Measurements from ENCODE around the gene PRSS50. TPM values are rescaled to one million over a fixed set of nuclear protein-coding genes. Genes with fewer than 3 reads are reported as not detected.
A peak's percentile ranks its signal among the peaks of the same experiment; 100 is the strongest.

PRSS50 gene
- total RNA-seq, 4 donors from 2014 or later: 0.13 to 0.52 TPM; not detected in 2

DNA sequence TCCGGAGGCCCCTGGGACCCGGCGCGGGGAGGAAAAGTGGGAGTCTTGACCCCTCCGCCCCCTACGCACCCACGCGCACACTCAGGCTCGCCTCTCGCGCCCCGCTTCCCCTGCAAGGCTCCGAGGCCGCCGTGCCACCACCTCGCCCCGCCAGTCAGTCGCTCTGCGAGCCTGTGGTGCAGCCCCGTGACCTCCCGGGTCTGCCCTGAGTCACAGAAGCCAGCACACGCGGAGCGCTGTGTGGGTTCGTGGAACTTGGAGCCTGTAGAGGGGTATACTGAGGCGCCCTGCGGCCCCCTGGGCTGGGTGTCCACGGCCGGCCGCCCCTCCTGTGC, 23.8 kb downstream of the PRSS50 start:
- intact Hi-C loops (cut with DNase I; ENCODE audit: low total_unique reads): no loop called here
- TF ChIP-seq CTCF (IDR thresholded peaks at IDR 0.05): no peak
- TF ChIP-seq POLR2A (IDR thresholded peaks at IDR 0.05): no peak
- WGBS, 2 donors: 5 to 13% methylated on average over 13 to 14 of the region's 30 CpGs
- peak in 1 of 2 donors; percentile 91 for DNase-seq (ENCODE audit: low spot score in 2 of 2)
- H3K4me3 ChIP-seq (ENCODE audit: low read depth, poor library complexity, severe bottlenecking): peak overlapping the region; percentile 28

DNA sequence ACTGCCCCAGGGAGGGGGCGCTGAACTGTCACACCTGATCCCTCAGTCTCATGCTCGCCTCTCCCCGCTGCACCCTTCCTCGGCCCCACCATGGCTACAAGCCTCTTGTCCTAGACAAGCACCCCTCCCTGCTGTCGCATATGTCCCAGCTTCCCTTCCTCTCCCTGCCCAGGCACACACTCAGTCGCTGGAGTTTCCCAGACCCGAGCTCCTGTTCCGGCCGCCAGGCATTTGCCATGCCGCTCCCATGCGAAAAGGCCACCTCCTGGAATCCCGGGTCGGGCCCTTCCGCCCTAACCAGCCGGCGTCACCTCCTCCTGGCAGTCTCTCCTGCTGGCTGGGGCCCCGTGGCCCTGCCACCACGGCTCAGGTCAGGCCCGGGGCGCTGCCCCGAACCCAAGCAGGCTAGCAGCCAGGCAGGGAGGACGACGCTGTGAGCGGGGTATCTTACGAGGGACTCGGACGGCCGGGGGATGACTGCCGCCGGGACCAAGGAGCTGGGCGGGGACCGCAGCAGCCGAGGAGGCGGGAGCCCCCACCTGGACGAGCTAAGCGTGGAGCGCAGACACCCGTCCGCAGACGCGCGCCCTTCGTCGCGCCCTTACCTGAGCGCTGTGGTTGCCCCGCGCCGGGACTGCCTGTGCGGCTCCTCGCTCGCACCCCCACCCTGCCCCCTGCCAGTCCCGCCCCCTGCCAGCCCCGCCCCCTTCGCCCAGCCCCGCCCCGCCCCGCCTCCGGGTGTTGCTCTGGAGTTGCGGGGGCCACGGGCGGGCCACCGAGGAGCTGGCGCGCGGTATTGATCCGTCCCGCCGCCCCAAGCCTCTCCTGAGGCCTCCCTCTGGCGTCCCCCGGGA, 24.4 kb downstream of the PRSS50 start, which contains the start of gene ALS2CL:
TSS of gene ALS2CL (minus strand) at position 642 of the 854 bp plus-strand sequence. CDS start 4,239 bp downstream, outside the sequence.
- peak; percentile 39 to 92 for DNase-seq (ENCODE audit: low spot score in 2 of 2)
- H3K4me3 ChIP-seq (ENCODE audit: low read depth, poor library complexity, severe bottlenecking): peak within 1 kb of the TSS; percentile 28
- 1 to 4% methylated on average over 13 to 15 of the region's 71 CpGs for WGBS, 2 donors
- intact Hi-C loops (cut with DNase I; ENCODE audit: low total_unique reads): no loop called here
- TF ChIP-seq POLR2A (IDR thresholded peaks at IDR 0.05): no peak
- TF ChIP-seq CTCF (IDR thresholded peaks at IDR 0.05): no peak

GRCh38 chr3:46692566-46692990, 25.1 kb downstream of the PRSS50 start:
- DNase-seq (ENCODE audit: low spot score in 2 of 2): peak; percentile 62 to 90
- 29 to 54% methylated on average over 10 to 11 of the region's 11 CpGs for WGBS, 2 donors
- peak overlapping the region; percentile 28 for H3K4me3 ChIP-seq (ENCODE audit: low read depth, poor library complexity, severe bottlenecking)
- intact Hi-C loops (cut with DNase I; ENCODE audit: low total_unique reads): no loop called here
- TF ChIP-seq CTCF (IDR thresholded peaks at IDR 0.05) (no peak), POLR2A (IDR thresholded peaks at IDR 0.05) (no peak)

GRCh38 chr3:46690798-46691197, 26.9 kb downstream of the PRSS50 start:
- DNase-seq (ENCODE audit: low spot score in 2 of 2): peak; percentile 54 to 90
- WGBS, 2 donors: 41 to 49% methylated on average over 5 of the region's 5 CpGs
- intact Hi-C loops (cut with DNase I; ENCODE audit: low total_unique reads): no loop called here
- TF ChIP-seq POLR2A (IDR thresholded peaks at IDR 0.05) (no peak), CTCF (IDR thresholded peaks at IDR 0.05) (no peak)
- H3K4me3 ChIP-seq (ENCODE audit: low read depth, poor library complexity, severe bottlenecking): no peak overlapping the region

DNA sequence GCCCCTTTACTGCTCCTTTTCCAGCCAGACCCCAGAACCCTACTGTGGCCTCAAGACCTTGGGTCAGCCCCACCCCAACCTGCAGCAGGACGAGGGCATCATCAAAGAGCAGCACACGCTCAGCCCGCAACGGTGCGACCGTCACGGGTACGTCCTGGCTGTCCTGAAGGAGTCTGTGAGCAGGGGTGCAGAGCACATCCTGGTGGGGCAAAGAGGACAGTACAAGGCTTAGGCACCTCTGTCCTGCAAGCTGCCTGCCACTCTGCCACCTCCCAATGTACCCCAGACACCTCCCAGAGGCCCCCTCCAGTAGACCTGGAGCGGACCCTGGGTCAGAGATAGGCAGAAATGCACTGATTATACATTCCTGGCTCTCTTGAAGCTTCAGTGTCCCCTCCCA, 32.2 kb downstream of the PRSS50 start:
- 88 to 92% methylated on average over 9 of the region's 9 CpGs for WGBS, 2 donors
- no peak for DNase-seq (ENCODE audit: low spot score in 2 of 2)
- no peak for TF ChIP-seq POLR2A (IDR thresholded peaks at IDR 0.05)
- TF ChIP-seq CTCF (IDR thresholded peaks at IDR 0.05): no peak
- no peak overlapping the region for H3K4me3 ChIP-seq (ENCODE audit: low read depth, poor library complexity, severe bottlenecking)
- intact Hi-C loops (cut with DNase I; ENCODE audit: low total_unique reads): no loop called here
